LNCaP clone FGC (cell line): ENCODE data around the gene TPBG.

Source experiments
- DNase-seq: peaks from one replicate; pipeline ENCODE4 v3.0.0-alpha.2; 2011; ENCODE audit warnings: low read depth
- H3K4me3 ChIP-seq: 2 replicates; pipeline ENCODE4 v1.5.1; 2011; ENCODE audit warnings: mild to moderate bottlenecking, low read depth, low read length, control low read depth
- TF ChIP-seq, protein P1 (sequence below): IDR thresholded peaks from 2 replicates; pipeline ENCODE4 v1.5.1; 2012; ENCODE audit warnings: mild to moderate bottlenecking; ENCODE audit not compliant: control insufficient read depth, insufficient read depth; ENCODE audit errors: extremely low read depth

TPBG gene

GRCh38 chr6:82416346-82416745 lies 52.7 kb downstream of the TPBG start:
- no peak overlapping the region for H3K4me3 ChIP-seq
- TF ChIP-seq, protein P1, sequence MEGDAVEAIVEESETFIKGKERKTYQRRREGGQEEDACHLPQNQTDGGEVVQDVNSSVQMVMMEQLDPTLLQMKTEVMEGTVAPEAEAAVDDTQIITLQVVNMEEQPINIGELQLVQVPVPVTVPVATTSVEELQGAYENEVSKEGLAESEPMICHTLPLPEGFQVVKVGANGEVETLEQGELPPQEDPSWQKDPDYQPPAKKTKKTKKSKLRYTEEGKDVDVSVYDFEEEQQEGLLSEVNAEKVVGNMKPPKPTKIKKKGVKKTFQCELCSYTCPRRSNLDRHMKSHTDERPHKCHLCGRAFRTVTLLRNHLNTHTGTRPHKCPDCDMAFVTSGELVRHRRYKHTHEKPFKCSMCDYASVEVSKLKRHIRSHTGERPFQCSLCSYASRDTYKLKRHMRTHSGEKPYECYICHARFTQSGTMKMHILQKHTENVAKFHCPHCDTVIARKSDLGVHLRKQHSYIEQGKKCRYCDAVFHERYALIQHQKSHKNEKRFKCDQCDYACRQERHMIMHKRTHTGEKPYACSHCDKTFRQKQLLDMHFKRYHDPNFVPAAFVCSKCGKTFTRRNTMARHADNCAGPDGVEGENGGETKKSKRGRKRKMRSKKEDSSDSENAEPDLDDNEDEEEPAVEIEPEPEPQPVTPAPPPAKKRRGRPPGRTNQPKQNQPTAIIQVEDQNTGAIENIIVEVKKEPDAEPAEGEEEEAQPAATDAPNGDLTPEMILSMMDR: no peak
- no peak for DNase-seq
